ENCODE results near the gene USP54.
"Not testable (repeated sequence)": the region's sequence is repeated elsewhere in the genome, so short reads cannot be mapped to it uniquely, and the experiment has no call there.

The USP54 gene

DNA sequence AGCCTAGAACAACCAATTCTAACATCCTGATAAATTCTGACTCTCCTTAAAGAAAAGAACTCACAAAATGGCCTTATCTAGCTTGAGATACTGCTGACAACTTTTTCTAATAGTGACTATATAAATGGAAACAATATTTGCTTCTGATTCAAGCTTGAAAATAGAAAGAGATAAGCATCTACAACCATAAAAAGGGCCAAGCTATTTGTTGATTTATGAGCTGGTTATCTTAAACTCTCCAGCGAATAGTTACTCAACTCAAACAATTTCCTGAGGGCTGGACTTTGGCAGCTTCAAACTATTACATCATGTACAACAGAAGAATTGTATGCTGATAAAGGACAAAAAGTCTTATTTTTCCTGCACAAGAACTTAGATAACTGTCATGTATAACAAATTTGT lies 4.6 kb downstream of the USP54 start:
- no peak for DNase-seq (ENCODE audit: low read depth in 2 of 2)

- DNase-seq (ENCODE audit: low read depth in 2 of 2) = no peak
These were observed 5.8 kb downstream of the USP54 start for GRCh38 chr10:73585327-73585726.

- no peak for DNase-seq (ENCODE audit: low read depth in 2 of 2)
These were observed 6.4 kb downstream of the USP54 start for GRCh38 chr10:73584737-73585136.

- DNase-seq (ENCODE audit: low read depth in 2 of 2) = no peak
These were observed 9.2 kb downstream of the USP54 start for GRCh38 chr10:73581918-73582317.

- DNase-seq (ENCODE audit: low read depth in 2 of 2) = not testable (repeated sequence)
These were observed 12.2 kb downstream of the USP54 start for GRCh38 chr10:73578927-73579326.

- no peak for DNase-seq (ENCODE audit: low read depth in 2 of 2)
These were observed 13.4 kb downstream of the USP54 start for GRCh38 chr10:73577788-73578187.

GRCh38 chr10:73576890-73577591 lies 14.1 kb downstream of the USP54 start:
- DNase-seq (ENCODE audit: low read depth in 2 of 2) = no peak

- DNase-seq (ENCODE audit: low read depth in 2 of 2) = no peak
These were observed 14.8 kb downstream of the USP54 start for GRCh38 chr10:73576178-73576889.

- DNase-seq (ENCODE audit: low read depth in 2 of 2) = not testable (repeated sequence)
These were observed 24.1 kb downstream of the USP54 start for GRCh38 chr10:73567025-73567424.

DNA sequence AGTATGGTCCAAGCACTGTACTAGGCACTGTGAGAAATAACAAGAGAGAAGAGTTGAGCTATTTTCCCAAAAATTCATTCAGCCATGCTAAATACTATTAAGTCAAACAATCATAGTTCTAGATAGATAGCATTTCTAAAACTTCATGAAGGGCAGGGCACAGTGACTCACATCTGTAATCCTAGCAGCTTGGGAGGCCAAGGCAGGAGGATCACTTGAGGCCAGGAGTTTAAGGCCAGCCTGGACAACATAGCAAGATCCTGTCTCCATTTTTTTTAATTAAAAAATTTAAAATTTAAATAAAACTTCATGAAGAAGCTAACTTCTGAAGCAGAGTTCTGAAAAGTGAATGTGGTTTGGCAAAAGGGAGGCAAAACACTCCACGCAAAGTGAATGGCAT lies 29.9 kb downstream of the USP54 start:
- DNase-seq (ENCODE audit: low read depth in 2 of 2) = no peak

- DNase-seq (ENCODE audit: low read depth in 2 of 2) = no peak
These were observed 31.6 kb downstream of the USP54 start for GRCh38 chr10:73559590-73559989.

- DNase-seq (ENCODE audit: low read depth in 2 of 2) = no peak
These were observed 34.3 kb downstream of the USP54 start for GRCh38 chr10:73556855-73557254.

GRCh38 chr10:73554721-73555120 lies 36.4 kb downstream of the USP54 start:
- DNase-seq (ENCODE audit: low read depth in 2 of 2) = no peak

- DNase-seq (ENCODE audit: low read depth in 2 of 2) = no peak
These were observed 37.4 kb downstream of the USP54 start for GRCh38 chr10:73553761-73554160.

DNA sequence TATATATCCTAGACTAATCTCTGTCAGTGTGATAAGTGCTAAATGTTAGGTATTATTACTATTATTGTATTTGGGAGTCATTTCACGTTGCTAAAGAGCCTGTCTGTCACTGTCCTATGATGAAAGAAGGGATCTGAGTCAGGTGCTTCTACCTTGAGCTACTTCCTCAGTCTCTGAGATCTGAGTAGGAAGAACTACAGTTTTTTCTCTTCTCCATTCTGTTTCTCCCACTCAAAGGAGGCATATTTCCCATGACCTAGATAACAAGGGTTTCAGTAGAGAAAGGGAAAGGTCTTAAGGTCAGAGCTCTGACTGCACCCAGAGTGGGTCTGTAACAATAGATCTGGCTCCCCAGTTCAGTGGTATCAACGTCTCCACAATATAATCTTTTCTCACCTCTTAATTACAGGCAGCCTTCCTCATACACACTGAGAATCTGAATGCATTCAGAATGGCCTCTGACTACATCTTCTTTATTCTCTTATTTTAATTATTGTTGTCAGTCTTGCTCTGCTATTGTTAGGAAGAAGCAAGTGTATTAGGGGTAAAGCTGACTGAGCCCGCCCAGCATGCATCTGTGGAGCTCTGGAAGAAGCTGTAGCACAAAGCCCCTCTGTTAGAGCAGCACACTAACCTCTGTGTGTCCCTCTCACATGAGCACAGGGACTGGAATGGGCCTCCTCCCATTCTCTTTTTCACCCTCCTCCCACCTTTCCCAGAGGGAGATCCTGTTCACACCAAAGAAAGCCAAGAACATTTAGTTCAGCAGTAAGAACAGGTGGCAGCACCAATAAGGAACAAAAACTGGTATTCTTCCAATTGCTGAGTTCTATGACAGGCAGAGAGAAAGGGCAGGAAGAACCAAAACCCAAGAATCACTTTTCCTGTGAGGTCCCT lies 38.1 kb downstream of the USP54 start:
- DNase-seq (ENCODE audit: low read depth in 2 of 2) = no peak

GRCh38 chr10:73551515-73551914 lies 39.6 kb downstream of the USP54 start:
- DNase-seq (ENCODE audit: low read depth in 2 of 2) = no peak

- no peak for DNase-seq (ENCODE audit: low read depth in 2 of 2)
These were observed 45.8 kb downstream of the USP54 start for GRCh38 chr10:73545357-73545756.

- no peak for DNase-seq (ENCODE audit: low read depth in 2 of 2)
These were observed 53.4 kb downstream of the USP54 start for GRCh38 chr10:73537709-73538108.

GRCh38 chr10:73537288-73537687 lies 53.9 kb downstream of the USP54 start:
- no peak for DNase-seq (ENCODE audit: low read depth in 2 of 2)

DNA sequence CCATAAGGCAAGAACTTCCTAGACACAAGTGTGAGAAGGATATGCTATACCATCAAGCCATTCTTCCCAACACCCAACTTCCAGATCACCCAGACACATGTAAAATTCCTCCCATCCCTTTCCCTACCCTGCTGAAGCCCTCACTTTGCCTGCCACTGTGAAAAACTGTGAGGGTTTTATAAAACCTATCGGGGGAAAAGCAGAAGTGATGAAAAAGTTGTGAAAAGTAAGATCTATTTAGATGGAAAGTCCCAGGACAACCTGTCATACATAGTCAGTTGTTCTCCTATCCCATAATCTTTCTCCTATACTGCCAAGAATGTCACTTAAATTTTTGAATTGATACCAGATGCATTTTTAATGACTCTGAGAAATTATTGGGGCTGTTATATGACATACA lies 56.3 kb downstream of the USP54 start:
- DNase-seq (ENCODE audit: low read depth in 2 of 2) = no peak

DNA sequence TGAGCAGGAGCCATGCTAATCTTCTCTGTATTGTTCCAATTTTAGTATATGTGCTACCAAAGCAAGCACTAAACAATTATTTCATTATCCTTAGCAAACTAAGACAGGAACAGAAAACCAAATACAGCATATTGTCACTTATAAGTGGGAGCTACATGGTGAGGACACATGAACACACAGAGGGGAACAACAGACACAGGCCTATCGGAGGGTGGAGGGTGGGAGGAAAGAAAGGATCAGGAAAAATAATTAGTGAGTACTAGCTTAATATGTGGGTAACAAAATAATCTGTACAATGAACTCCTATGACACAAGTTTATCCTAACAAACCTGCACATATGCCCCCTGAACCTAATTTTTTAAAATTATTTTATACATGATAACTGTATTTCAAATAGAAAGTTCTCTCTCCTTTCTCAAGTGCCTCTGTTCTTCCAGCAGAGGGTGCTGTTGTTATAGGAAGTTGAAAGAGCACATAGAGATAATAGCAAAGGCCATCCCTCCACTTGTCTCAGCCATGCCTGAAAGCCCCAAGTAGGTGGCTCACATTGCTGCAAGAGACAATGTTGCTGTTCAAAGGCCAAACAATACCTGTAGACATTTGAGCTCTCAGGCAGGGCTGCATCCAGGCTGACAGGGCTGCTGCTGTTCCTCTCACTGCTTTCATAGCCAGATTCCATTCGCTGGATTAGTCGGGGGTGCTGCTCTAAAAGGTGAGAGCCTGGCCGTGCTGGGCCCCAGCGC lies 61.9 kb downstream of the USP54 start:
- DNase-seq (ENCODE audit: low read depth in 2 of 2) = peak; percentile 1 to 6

- DNase-seq (ENCODE audit: low read depth in 2 of 2) = no peak
These were observed 68.9 kb downstream of the USP54 start for GRCh38 chr10:73522263-73522662.

Measured in stimulated activated CD4-positive, alpha-beta T cell treated with anti-CD3 and anti-CD28 coated beads, Interleukin-1b, Interleukin-23, amount 100 ng/mL, for 1 hour (primary cell).